GM18505 (cell line): ENCODE results near the gene OVOL3.
"Not testable (repeated sequence)": the region's sequence is repeated elsewhere in the genome, so short reads cannot be mapped to it uniquely, and the experiment has no call there.

Source experiments
- ATAC-seq: cut with Tn5 transposase; IDR thresholded peaks from one replicate; pipeline ENCODE4 v1.9.1; 2021; ENCODE audit not compliant: unreplicated experiment
- POLR2A ChIP-seq: IDR thresholded peaks from 4 replicates; pipeline ENCODE4 v1.6.1; 2011; ENCODE audit warnings: borderline replicate concordance; ENCODE audit not compliant: insufficient read depth, insufficient read length; ENCODE audit errors: extremely low read depth

The OVOL3 gene

GRCh38 chr19:36110487-36111199 is at the start of gene OVOL3:
OVOL3 (plus strand) TSS chr19:36111143; CDS start chr19:36111203, 60 bp downstream.
- ATAC-seq = no peak

DNA sequence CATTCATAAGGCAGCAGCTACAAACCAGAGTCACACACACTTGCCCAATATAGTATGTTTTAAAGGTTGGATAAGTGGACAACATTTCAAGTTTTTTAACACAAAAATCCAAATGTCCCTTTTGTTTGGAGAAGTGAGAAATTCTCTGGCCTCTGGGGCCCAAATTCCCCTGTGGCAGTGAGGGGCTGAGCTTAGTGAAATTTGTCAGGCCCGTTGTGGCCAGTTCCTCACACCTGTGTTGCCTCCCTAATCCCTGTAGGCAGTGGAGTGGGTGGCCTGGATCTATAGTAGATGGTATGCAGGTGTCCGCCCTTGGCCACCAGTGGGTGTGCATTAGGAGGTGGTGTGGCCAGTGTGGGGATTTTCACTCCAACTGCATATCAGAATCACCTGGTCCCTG is 49.6 kb upstream of the OVOL3 start:
- no peak for ATAC-seq
- TF ChIP-seq POLR2A = no peak

More at GRCh38 chr19:36110487-36111199, at the start of gene OVOL3:
- TF ChIP-seq POLR2A = no peak

GRCh38 chr19:36064826-36065225 is 46.1 kb upstream of the OVOL3 start:
- no peak for TF ChIP-seq POLR2A
- ATAC-seq = no peak

DNA sequence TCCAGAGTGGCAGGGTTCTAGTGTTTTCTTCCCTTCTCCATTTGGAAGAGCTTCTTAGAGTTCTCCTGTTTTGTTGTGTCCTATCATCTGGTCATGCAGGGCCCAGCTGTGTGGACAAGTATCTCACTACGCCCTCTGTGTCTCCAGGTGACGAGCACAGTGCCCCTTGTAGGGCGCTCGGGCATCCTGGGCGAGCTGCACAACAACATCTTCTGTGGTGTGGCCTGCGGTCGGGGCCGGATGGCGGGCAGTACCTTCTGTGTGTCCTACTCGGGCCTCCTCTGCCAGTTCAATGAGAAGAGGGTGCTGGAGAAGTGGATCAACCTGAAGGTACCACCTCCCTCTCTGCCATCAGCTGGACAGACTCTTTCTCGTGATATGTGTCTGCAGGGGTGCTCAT is 43.3 kb upstream of the OVOL3 start:
- ATAC-seq = no peak
- TF ChIP-seq POLR2A = no peak

- ATAC-seq = not testable (repeated sequence)
These were observed 42.0 kb upstream of the OVOL3 start for GRCh38 chr19:36068810-36069499.

DNA sequence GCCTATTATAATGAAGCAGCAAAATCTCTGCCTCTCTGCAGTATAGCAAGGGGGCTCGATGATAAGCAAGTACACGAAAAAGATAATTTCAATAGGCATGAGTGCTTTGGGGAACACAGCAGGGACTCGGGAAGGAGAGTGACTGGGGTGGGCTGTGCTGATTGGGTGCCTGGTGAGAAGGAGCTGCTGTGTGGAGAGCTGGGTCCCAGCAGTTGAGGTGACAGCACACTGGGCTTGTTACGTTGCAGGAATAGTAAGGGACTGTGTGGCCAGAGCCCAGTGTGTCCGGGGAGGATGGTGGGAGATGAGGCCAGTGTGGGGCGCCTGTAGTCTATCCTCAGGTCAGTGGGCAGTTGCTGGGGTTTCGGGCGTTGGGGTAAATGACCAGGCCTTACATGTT is 38.9 kb upstream of the OVOL3 start:
- ATAC-seq = no peak
- no peak for TF ChIP-seq POLR2A

- no peak for ATAC-seq
- TF ChIP-seq POLR2A = no peak
These were observed 37.6 kb upstream of the OVOL3 start for GRCh38 chr19:36073121-36073876.

DNA sequence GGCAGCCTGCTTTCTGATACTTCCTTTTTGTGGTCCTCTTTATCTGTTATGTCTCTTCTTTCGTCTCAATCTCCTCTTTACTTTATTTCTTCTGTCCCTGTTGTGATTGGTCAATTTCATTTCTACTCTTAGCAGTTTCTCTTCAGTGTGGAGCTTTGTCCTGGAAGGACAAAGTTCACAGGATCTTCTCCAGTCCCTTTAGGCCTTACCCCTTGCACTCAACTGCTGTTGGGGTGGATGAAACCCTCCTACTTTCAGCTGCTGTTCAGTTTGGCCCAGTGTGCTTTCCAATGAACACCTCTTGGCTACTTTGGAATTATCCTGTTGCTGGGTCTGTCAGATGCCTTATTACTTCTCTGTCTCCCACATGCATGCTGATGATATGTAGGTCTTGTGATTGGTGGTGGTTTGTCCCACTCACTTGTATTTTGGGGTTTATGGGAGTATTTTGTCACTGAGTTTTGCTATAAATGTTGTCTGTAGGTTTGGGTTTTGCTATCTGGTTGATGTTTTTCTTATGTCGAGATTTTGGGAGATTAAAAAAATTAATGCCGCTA is 31.5 kb upstream of the OVOL3 start:
- no peak for ATAC-seq
- no peak for TF ChIP-seq POLR2A

DNA sequence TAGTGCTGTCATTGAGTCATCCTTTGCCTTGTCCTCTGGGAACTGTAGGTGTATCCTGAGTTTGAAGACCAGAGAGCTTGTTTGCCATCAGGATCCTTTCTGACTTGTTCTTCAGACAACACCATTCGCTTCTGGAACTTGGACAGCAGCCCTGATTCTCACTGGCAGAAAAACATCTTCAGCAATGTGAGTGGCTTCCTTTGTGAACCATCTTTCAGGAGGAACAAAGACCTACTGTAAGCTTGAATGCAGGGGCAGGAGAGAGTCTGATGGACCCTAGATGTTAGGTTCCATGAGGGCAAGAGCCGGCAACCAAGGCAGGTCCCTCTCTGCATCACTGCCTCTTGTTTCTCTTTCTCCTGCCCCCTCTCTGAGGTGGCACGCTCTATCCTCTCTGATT is 29.6 kb upstream of the OVOL3 start:
- ATAC-seq = no peak
- TF ChIP-seq POLR2A = no peak

GRCh38 chr19:36081894-36082293 is 29.0 kb upstream of the OVOL3 start:
- no peak for ATAC-seq
- no peak for TF ChIP-seq POLR2A

DNA sequence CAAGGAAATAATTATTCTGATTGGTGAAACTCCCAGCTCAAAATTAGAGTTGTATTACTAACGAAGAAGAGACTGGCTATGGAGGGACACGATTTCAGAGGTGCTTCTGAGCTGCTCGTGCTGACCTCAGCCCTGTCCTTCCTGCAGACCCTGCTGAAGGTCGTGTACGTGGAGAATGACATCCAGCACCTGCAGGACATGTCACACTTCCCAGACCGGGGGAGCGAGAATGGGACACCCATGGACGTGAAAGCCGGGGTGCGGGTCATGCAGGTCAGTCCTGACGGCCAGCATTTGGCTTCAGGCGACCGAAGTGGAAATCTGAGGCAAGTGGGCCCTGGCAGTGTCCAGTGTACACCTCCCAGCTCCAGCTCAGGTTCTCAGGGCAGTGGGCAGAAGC is 28.0 kb upstream of the OVOL3 start:
- TF ChIP-seq POLR2A = no peak
- no peak for ATAC-seq

GRCh38 chr19:36084231-36085009 is 26.5 kb upstream of the OVOL3 start:
- no peak for TF ChIP-seq POLR2A
- no peak for ATAC-seq

- ATAC-seq = no peak
- no peak for TF ChIP-seq POLR2A
These were observed 24.6 kb upstream of the OVOL3 start for GRCh38 chr19:36086326-36086725.

DNA sequence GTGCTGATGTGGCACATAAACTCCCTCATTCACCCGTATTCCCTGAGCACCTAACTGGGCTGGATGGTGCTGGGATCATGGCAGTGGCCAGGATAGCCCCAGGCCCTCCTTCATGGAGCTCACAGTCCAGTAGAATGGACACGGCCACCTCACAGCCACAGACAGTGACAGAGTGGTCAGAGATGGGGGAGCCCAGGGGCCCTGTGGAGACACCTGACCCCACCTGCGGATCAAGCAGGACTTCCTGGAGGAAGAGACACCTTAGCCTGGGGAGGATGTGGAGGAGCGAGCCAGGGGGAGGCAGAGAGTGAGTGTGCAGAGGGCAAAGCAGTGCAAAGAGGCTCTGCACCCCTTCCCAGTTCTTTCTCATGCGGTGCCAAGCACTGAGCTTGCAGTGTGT is 21.1 kb upstream of the OVOL3 start:
- TF ChIP-seq POLR2A = no peak
- no peak for ATAC-seq
